GM21381 (cell line): Measurements from ENCODE around the gene LRRC32.

Experiments used
- ATAC-seq: cut with Tn5 transposase; IDR thresholded peaks from one replicate; pipeline ENCODE4 v1.9.1; 2021; ENCODE audit warnings: mild to moderate bottlenecking, moderate library complexity; ENCODE audit not compliant: unreplicated experiment

The LRRC32 gene

GRCh38 chr11:76670485-76671236 lies at the start of gene LRRC32:
Gene LRRC32 (minus strand): TSS chr11:76670747. CDS start chr11:76665954, 4,793 bp downstream.
- no peak for ATAC-seq

GRCh38 chr11:76719686-76720085 lies 49.1 kb upstream of the LRRC32 start:
- no peak for ATAC-seq

- ATAC-seq, result no peak
These were observed 48.7 kb upstream of the LRRC32 start for GRCh38 chr11:76719281-76719680.

DNA sequence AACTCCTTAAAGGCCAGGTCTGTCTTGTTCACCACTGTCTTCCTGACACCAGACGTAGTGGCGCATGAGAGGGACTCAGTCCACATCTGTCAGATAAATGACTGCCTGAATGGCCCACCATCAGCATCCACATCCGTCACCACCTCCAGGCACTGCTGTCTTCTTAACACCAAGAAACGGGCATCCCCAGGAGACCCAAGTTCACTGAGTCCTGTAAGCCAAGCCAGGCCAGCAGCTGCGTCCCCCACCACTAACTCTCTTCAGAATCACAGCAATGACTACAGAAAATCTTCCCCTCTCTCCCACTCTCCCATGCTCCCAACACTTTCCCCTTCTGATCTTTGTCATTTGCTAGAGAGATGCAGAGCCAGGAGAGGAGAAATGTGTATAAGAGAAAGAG lies 47.3 kb upstream of the LRRC32 start:
- no peak for ATAC-seq

- no peak for ATAC-seq
These were observed 46.8 kb upstream of the LRRC32 start for GRCh38 chr11:76717369-76717768.

DNA sequence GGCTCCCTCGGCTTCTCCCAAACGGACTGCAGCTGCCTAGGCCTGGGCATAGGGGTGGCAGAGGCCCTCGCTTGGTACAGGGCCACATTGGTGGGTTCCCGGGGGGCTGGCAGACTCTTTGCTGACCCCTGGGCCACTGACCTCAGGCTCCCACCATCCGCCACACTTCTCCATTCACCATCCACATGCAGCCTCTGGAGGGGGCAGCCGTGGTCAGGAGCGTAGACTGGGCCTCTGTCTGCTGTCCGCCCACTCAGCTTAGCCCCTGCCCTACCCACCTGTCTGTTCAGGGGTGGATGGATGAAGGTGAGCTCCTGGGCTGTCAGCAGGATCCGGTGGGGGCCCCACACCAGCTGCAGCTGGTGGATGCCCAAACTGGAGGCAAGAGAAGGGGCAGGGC lies 45.7 kb upstream of the LRRC32 start:
- no peak for ATAC-seq

DNA sequence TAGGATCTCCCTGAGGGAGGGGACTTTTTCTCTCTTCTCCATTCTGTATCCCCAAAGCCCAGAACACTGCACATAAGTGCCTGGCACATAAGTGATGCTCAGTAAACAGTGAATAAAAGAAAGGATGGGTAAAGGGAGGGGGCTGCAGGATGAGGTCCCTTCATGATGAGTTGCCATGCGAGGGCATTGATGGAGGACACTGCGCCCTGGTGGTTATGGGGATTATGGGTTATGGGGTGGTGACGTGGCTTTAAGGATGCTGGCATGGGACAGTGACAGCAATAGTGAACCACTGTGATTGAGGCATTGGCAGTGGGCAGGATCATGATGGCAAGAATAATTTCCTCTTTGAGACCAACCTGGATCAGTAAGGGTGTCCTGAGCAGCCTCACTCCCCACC lies 43.9 kb upstream of the LRRC32 start:
- ATAC-seq, result no peak

DNA sequence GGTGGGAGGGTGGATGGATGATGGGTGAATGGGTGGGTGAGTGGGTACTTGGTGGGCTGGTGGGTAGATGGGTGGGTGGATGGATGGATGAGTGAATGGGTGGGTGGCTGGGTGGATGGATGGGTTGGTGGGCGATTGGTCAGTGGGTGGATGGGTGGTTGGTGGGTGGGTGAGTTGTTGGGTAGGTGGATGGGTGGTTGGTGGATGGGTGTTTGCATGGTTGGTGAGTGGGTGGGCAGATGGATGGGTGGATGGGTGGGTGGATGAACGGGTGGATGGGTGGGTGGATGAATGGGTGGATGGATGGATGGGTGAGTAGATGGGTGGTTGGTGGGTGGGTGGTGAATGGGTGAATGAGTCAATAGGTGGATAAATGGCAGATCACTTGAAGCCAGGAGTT lies 43.0 kb upstream of the LRRC32 start:
- no peak for ATAC-seq

GRCh38 chr11:76712125-76712524 lies 41.6 kb upstream of the LRRC32 start:
- no peak for ATAC-seq

GRCh38 chr11:76709756-76710155 lies 39.2 kb upstream of the LRRC32 start:
- ATAC-seq, result no peak

GRCh38 chr11:76708972-76709660 lies 38.6 kb upstream of the LRRC32 start:
- no peak for ATAC-seq

GRCh38 chr11:76707293-76707825 lies 36.8 kb upstream of the LRRC32 start:
- ATAC-seq, result no peak

- ATAC-seq, result no peak
These were observed 36.1 kb upstream of the LRRC32 start for GRCh38 chr11:76706667-76707066.

DNA sequence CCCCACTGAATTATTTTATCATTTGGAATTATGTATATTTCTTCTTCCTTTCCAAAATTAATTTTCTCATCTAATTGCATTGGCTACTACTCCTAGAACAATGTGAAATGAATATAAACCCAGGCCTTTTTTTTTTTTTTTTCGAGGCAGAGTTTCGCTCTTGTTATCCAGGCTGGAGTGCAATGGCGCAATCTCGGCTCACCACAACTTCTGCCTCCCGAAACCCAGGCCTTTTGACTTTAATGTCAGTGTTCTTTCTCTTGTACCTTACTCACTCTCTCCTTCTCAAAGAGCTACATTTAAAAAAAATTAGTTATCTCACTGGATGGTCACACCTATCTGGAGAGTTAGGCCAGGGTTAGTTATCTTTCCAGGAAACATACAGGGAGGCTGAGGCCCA lies 35.3 kb upstream of the LRRC32 start:
- no peak for ATAC-seq

- no peak for ATAC-seq
These were observed 33.8 kb upstream of the LRRC32 start for GRCh38 chr11:76704171-76704948.

- no peak for ATAC-seq
These were observed 33.2 kb upstream of the LRRC32 start for GRCh38 chr11:76703707-76704106.

DNA sequence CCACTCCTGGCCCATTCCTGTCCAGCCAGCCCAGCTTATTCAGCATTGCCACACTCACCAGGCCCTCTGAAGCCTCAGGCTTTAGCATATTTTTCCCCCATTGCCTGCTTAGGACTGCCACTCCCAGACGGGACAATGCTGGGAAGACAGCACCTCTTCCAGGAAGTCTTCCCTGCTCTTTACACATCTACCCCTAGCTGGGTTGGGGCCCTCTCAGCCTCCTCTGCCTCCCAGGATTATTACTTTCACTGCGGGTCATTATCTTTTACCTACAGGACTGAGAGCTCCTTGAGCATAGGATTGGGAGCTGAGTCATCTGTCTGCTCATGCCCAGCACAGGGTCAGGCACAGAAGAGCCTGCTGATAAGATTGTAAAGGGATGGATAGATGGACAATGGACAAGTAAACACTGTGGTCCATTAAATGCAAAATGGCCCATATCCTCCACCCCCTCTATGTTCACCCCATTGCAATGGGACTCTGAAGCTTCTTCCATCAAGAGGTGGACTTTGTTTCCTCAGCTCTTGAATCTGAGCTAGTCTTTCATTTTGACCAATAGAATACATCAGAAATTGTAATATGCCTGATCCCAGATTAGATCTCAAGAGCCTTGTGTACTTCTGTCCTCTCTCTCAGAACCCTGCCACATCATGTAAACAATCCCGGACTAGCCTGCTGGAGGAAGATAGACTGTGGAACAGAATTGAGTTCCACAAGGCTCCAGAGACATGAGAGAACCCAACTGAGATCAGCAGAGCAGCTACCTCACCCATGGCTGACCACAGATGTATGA lies 32.0 kb upstream of the LRRC32 start:
- no peak for ATAC-seq

- no peak for ATAC-seq
These were observed 30.9 kb upstream of the LRRC32 start for GRCh38 chr11:76701294-76702040.

DNA sequence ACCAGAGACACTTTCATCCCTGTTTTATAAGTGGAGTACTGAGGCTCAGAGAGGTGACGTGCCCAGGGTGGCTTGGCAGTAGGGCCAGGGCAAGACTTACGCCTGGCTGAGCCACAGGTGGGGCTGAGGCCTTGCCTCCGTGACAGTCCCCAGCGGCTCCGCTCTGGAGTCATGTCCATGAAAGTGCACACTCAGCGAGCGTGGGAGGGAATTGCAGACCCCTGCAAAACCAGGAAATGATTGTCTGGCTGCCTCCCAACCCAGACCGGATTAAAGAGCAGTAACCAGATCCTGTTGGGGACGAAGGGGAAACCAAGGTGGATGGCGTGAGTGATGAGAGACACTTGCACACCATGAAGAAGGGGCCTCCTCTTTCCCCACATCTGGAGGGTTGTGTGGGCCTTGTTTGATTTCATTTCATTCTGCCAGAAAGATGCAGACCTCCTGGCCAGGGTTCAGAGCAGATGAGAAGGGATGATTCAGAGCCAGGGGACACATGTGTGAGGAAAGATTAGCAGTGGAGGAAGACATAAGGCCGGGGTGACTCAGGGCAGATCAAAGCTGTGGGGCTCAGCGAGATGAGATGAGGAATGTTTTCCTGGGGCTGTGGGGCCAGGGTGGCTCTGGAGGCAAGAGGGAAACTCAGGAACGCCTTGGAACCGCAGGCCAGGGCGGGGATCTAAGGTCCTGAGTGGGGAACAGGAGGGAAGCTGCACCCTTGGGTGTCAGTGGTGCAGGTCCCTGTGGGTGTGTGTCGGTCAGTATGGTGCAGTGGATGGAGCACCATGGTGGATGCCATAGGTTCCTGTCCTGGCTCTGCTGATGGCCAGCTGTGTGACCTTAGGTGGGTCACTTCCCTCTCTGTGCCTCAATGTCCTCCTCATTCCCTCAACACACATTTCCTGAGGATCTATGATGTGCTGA lies 29.9 kb upstream of the LRRC32 start:
- no peak for ATAC-seq
